MM.1S (cell line): ENCODE measurements around the gene BCLAF3.
A peak's percentile ranks its signal among the peaks of the same experiment; 100 is the strongest.

ENCODE experiments used
- DNase-seq: peaks from one replicate; pipeline ENCODE4 v3.0.0-alpha.2; 2015
- H2AFZ ChIP-seq: fragments of 300-600 bp; sonication (generic); 2 replicates; pipeline ENCODE4 v1.6.0; 2016; ENCODE audit warnings: antibody characterized with exemption, low read length
- H3F3A ChIP-seq: fragments of 300-600 bp; sonication (generic); 2 replicates; pipeline ENCODE4 v1.6.1; 2016; ENCODE audit warnings: mild to moderate bottlenecking, antibody characterized with exemption, low read length, moderate library complexity, mixed read lengths; ENCODE audit not compliant: insufficient read depth
- H3K27ac ChIP-seq: fragments of 300-600 bp; sonication (generic); 2 replicates; pipeline ENCODE4 v1.5.1; 2016; ENCODE audit warnings: mild to moderate bottlenecking, low read length
- H3K27me3 ChIP-seq: fragments of 300-600 bp; sonication (generic); replicated peaks from 2 replicates; pipeline ENCODE4 v1.6.0; 2016; ENCODE audit warnings: low read length; ENCODE audit not compliant: insufficient read depth
- H3K36me3 ChIP-seq: fragments of 300-600 bp; sonication (generic); replicated peaks from 2 replicates; pipeline ENCODE4 v1.6.1; 2016; ENCODE audit warnings: mild to moderate bottlenecking, low read length, mixed read lengths; ENCODE audit not compliant: insufficient read depth
- H3K4me1 ChIP-seq: fragments of 300-600 bp; sonication (generic); 2 replicates; pipeline ENCODE4 v1.6.1; 2016; ENCODE audit warnings: low read length, mixed read lengths
- H3K4me2 ChIP-seq: fragments of 300-600 bp; sonication (generic); 2 replicates; pipeline ENCODE4 v1.6.0; 2016; ENCODE audit warnings: low read depth, low read length
- H3K4me3 ChIP-seq: fragments of 300-600 bp; sonication (generic); 2 replicates; pipeline ENCODE4 v1.5.1; 2016; ENCODE audit warnings: low read length, mixed read lengths
- H3K79me2 ChIP-seq: fragments of 300-600 bp; sonication (generic); 2 replicates; pipeline ENCODE4 v1.6.1; 2016; ENCODE audit warnings: mixed run types, low read length, mixed read lengths
- H3K9ac ChIP-seq: fragments of 300-600 bp; sonication (generic); 2 replicates; pipeline ENCODE4 v1.6.1; 2016; ENCODE audit warnings: low read length, mixed read lengths
- H3K9me2 ChIP-seq: fragments of 300-600 bp; sonication (generic); replicated peaks from 2 replicates; pipeline ENCODE4 v1.6.1; 2016; ENCODE audit warnings: mild to moderate bottlenecking, low read length, mixed read lengths; ENCODE audit not compliant: insufficient read depth
- H3K9me3 ChIP-seq: fragments of 300-600 bp; sonication (generic); replicated peaks from 2 replicates; pipeline ENCODE4 v1.6.1; 2016; ENCODE audit warnings: mild to moderate bottlenecking, low read length, mixed read lengths; ENCODE audit not compliant: insufficient read depth
- H4K20me1 ChIP-seq: fragments of 300-600 bp; sonication (generic); 2 replicates; pipeline ENCODE4 v1.6.1; 2016; ENCODE audit warnings: mild to moderate bottlenecking, low read length, moderate library complexity, mixed read lengths; ENCODE audit not compliant: insufficient read depth
- CTCF ChIP-seq: fragments of 300-600 bp; sonication (generic); IDR thresholded peaks from 2 replicates; pipeline ENCODE4 v1.5.1; 2016; ENCODE audit warnings: antibody characterized with exemption, low read length, mixed read lengths
- EZH2 ChIP-seq: fragments of 300-600 bp; sonication (generic); optimal IDR thresholded peaks from 2 replicates; pipeline ENCODE3; 2017; ENCODE audit warnings: low read depth, mild to moderate bottlenecking, antibody characterized with exemption, low read length, mixed read lengths
- EZH2phosphoT487 ChIP-seq: fragments of 300-600 bp; sonication (generic); IDR thresholded peaks from 2 replicates; pipeline ENCODE4 v1.6.1; 2018; ENCODE audit warnings: antibody characterized with exemption, low read length

Gene BCLAF3

GRCh38 chrX:20015945-20016615 is 25.2 kb upstream of the BCLAF3 start:
- Histone ChIP-seq H3K79me2 (no peaks in the 10 kb centered on the region), H3K27ac (no peak overlapping the region), H3K4me3 (no peak overlapping the region), H3K9ac (no peak overlapping the region), H2AFZ (no peak overlapping the region), H3K27me3 (no peaks in the 10 kb centered on the region), H3F3A (no peaks in the 10 kb centered on the region), H3K4me1 (no peaks in the 10 kb centered on the region), H3K9me2 (no peaks in the 10 kb centered on the region), H3K36me3 (no peaks in the 10 kb centered on the region), H3K9me3 (no peaks in the 10 kb centered on the region), H3K4me2 (no peak overlapping the region), H4K20me1 (no peaks in the 10 kb centered on the region)
- TF ChIP-seq EZH2: no peak
- DNase-seq: no peak

- no peaks in the 10 kb centered on the region for H3K9me3 ChIP-seq
- H3F3A ChIP-seq: no peaks in the 10 kb centered on the region
- no peak overlapping the region for H3K4me2 ChIP-seq
- no peaks in the 10 kb centered on the region for H3K27me3 ChIP-seq
- H4K20me1 ChIP-seq: no peaks in the 10 kb centered on the region
- H3K27ac ChIP-seq: no peak overlapping the region
- H3K36me3 ChIP-seq: no peaks in the 10 kb centered on the region
- no peaks in the 10 kb centered on the region for H3K4me1 ChIP-seq
- no peaks in the 10 kb centered on the region for H3K9me2 ChIP-seq
- TF ChIP-seq EZH2phosphoT487 (no peak), EZH2 (no peak), CTCF (no peak)
- H3K79me2 ChIP-seq: no peaks in the 10 kb centered on the region
- no peak overlapping the region for H3K9ac ChIP-seq
- H2AFZ ChIP-seq: no peak overlapping the region
- no peak for DNase-seq
- H3K4me3 ChIP-seq: no peak overlapping the region
Measured at GRCh38 chrX:20015422-20015821, 24.6 kb upstream of the BCLAF3 start.

- no peak for DNase-seq
- Histone ChIP-seq H3K79me2 (no peaks in the 10 kb centered on the region), H4K20me1 (no peaks in the 10 kb centered on the region), H3K4me1 (peaks cover 6% of the 10 kb centered on the region; the same call in 1 of the 2 replicates), H2AFZ (no peak overlapping the region), H3K36me3 (no peaks in the 10 kb centered on the region), H3K27me3 (no peaks in the 10 kb centered on the region), H3K9me2 (no peaks in the 10 kb centered on the region), H3F3A (no peaks in the 10 kb centered on the region), H3K9me3 (no peaks in the 10 kb centered on the region), H3K9ac (no peak overlapping the region), H3K4me2 (no peak overlapping the region), H3K4me3 (no peak overlapping the region), H3K27ac (no peak overlapping the region)
- TF ChIP-seq EZH2phosphoT487: no peak
- TF ChIP-seq CTCF: no peak
- TF ChIP-seq EZH2: no peak
Measured at GRCh38 chrX:20011608-20012007, 20.7 kb upstream of the BCLAF3 start.

GRCh38 chrX:20007962-20008622 is 17.2 kb upstream of the BCLAF3 start:
- peaks cover 6% of the 10 kb centered on the region; the same call in 1 of the 2 replicates for H3K4me1 ChIP-seq
- no peaks in the 10 kb centered on the region for H3K36me3 ChIP-seq

More at GRCh38 chrX:20007962-20008622, 17.2 kb upstream of the BCLAF3 start:
- Histone ChIP-seq H3K27ac (peak overlapping the region; percentile 26; the same call in 1 of the 2 replicates), H2AFZ (0 out of 2 replicates have a peak overlapping the region, but pooled peaks have one; percentile 17), H3K27me3 (no peaks in the 10 kb centered on the region), H3K79me2 (no peaks in the 10 kb centered on the region), H3F3A (no peaks in the 10 kb centered on the region), H3K9ac (no peak overlapping the region), H3K9me3 (no peaks in the 10 kb centered on the region), H3K4me3 (peak overlapping the region; percentile 46; the same call in 1 of the 2 replicates), H3K4me2 (peak overlapping the region; percentile 67), H4K20me1 (no peaks in the 10 kb centered on the region), H3K9me2 (no peaks in the 10 kb centered on the region)
- peak; percentile 40 for DNase-seq
- no peak for TF ChIP-seq EZH2phosphoT487
- TF ChIP-seq EZH2: no peak
- TF ChIP-seq CTCF: no peak
